AG04449 (cell line): ENCODE results near the gene SPOCK3.

Source experiments
- CTCF ChIA-PET: fragments of 350-600 bp; formaldehyde crosslinking; extraction: SDS; loops from one replicate; lab custom pipeline; 2021; ENCODE audit warnings: antibody characterized with exemption; lab: Yijun Ruan, JAX
- POLR2A ChIA-PET: fragments of 400-600, 350-600 bp; formaldehyde crosslinking; extraction: SDS; loops from one replicate; lab custom pipeline; 2020; ENCODE audit warnings: antibody characterized with exemption, inconsistent platforms; lab: Yijun Ruan, JAX
- DNase-seq: peaks from one replicate; pipeline ENCODE4 v3.0.0-alpha.2; 2010; ENCODE audit warnings: low read depth, low spot score
- H3K4me3 ChIP-seq: 2 replicates; pipeline ENCODE4 v1.5.1; 2011; ENCODE audit warnings: low read depth, mild to moderate bottlenecking, control low read depth, low read length
- CTCF ChIP-seq: IDR thresholded peaks from one replicate; pipeline ENCODE4 v1.5.1; 2011; ENCODE audit warnings: mild to moderate bottlenecking, moderate library complexity, low read length, control low read depth, inconsistent platforms; ENCODE audit not compliant: insufficient read depth; ENCODE audit errors: missing control alignments

The SPOCK3 gene

GRCh38 chr4:167221084-167221483, 13.2 kb downstream of the SPOCK3 start:
- no peak overlapping the region for H3K4me3 ChIP-seq
- no peak for TF ChIP-seq CTCF
- ChIA-PET CTCF (no interaction called here), POLR2A (no interaction called here)
- no peak for DNase-seq

GRCh38 chr4:167218022-167218608, 16.2 kb downstream of the SPOCK3 start:
- CTCF ChIA-PET, result no interaction called here
- TF ChIP-seq CTCF, result no peak

GRCh38 chr4:167216783-167217182, 17.5 kb downstream of the SPOCK3 start:
- no peak for TF ChIP-seq CTCF
- POLR2A ChIA-PET, result no interaction called here

More at GRCh38 chr4:167218022-167218608, 16.2 kb downstream of the SPOCK3 start:
- no peak overlapping the region for H3K4me3 ChIP-seq
- POLR2A ChIA-PET, result no interaction called here
- DNase-seq, result no peak

GRCh38 chr4:167210166-167210565, 24.1 kb downstream of the SPOCK3 start:
- no peak overlapping the region for H3K4me3 ChIP-seq
- ChIA-PET CTCF (no interaction called here), POLR2A (no interaction called here)
- TF ChIP-seq CTCF, result no peak
- no peak for DNase-seq

More at GRCh38 chr4:167216783-167217182, 17.5 kb downstream of the SPOCK3 start:
- H3K4me3 ChIP-seq, result no peak overlapping the region
- CTCF ChIA-PET, result no interaction called here
- DNase-seq, result no peak

- no peak for DNase-seq
- no peak overlapping the region for H3K4me3 ChIP-seq
- no peak for TF ChIP-seq CTCF
- CTCF ChIA-PET, result no interaction called here
- POLR2A ChIA-PET, result no interaction called here
Observed at GRCh38 chr4:167196344-167197012, 37.8 kb downstream of the SPOCK3 start.

GRCh38 chr4:167190379-167190778, 43.9 kb downstream of the SPOCK3 start:
- no peak for DNase-seq
- POLR2A ChIA-PET, result no interaction called here
- CTCF ChIA-PET, result no interaction called here

More at GRCh38 chr4:167190379-167190778, 43.9 kb downstream of the SPOCK3 start:
- no peak overlapping the region for H3K4me3 ChIP-seq
- TF ChIP-seq CTCF, result no peak
